A549 (cell line): ENCODE measurements around the gene ZCCHC24.

Experiments used
- CTCF ChIP-seq: fragments of >200 bp; sonication (Bioruptor Twin); formaldehyde crosslinking; IDR thresholded peaks from 3 replicates; pipeline ENCODE4 v1.5.1; 2016
- EP300 ChIP-seq, 2 experiments: fragments of >200 bp; sonication (Bioruptor Twin); formaldehyde crosslinking; IDR thresholded peaks; 2 replicates in 1 of 2; 3 replicates in 1 of 2; pipeline ENCODE4 v1.6.1; 2016 to 2017
- ESRRA ChIP-seq: fragments of 150-350 bp; IDR thresholded peaks from 2 replicates; pipeline ENCODE4 v1.6.1; 2014; ENCODE audit warnings: mild to moderate bottlenecking, low read length, borderline replicate concordance
- KDM1A ChIP-seq: fragments of 200-600 bp; sonication (generic); IDR thresholded peaks from 2 replicates; pipeline ENCODE4 v1.6.1; 2016; ENCODE audit warnings: low read depth, mild to moderate bottlenecking
- SREBF2 ChIP-seq: fragments of 450-650 bp; IDR thresholded peaks from 2 replicates; pipeline ENCODE4 v1.6.1; 2014; ENCODE audit warnings: mild to moderate bottlenecking, moderate library complexity
- USF2 ChIP-seq: fragments of 450-650 bp; IDR thresholded peaks from 2 replicates; pipeline ENCODE4 v1.6.1; 2014; ENCODE audit warnings: antibody characterized with exemption

DNA sequence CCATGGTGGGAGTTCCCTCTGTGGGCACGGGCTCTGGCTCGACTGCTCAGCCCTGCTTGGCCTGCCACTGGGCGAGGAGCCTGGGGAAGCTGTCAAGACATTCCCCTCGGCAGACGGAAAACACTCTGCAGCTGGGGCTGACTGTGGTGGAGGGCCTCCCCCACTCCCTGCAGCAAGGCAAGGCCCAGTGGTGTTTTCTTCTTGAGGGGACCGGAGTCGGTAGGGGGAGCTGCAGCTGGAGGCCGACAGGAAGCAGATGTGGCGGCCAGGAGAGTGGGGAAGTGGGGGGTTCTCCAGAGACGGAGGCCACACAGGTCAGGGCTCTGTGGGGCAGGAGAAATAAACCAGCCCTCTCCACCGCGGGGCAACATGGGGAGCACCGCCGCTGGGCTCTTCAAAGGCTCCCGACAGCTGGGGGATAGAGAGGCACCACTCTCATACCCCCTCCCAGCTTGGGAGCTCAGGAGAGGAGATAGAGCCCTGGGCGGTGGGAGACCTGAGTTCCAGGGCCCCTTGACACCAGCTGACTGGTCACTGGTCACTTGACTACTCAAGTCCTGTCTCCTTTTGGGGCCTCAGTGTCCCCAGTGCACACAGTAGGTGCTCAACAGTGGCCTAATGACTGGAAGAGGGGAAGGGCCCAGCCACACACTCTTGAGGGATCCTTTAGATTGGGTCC is 54.7 kb downstream of the ZCCHC24 start:
- TF ChIP-seq CTCF (no peak), USF2 (no peak), ESRRA (no peak), KDM1A (no peak), SREBF2 (no peak), EP300 (IDR thresholded peaks at IDR 0.05) (no peak)
